OCI-LY1 (cell line): ENCODE measurements around the gene SLC24A3.

ENCODE experiments used
- H2AFZ ChIP-seq: fragments of 200-600 bp; sonication (generic), shearing (Covaris generic); 2 replicates; pipeline ENCODE4 v1.6.0; 2014; ENCODE audit warnings: antibody characterized with exemption, mild to moderate bottlenecking, low read length
- H3F3A ChIP-seq: fragments of 200-600 bp; sonication (generic), shearing (Covaris generic); 2 replicates; pipeline ENCODE4 v1.6.0; 2014; ENCODE audit warnings: mild to moderate bottlenecking, antibody characterized with exemption, low read length, moderate library complexity; ENCODE audit not compliant: insufficient read depth
- H3K27ac ChIP-seq: fragments of 200-600 bp; sonication (generic); 2 replicates; pipeline ENCODE4 v1.5.1; 2014; ENCODE audit warnings: low read length, mixed run types, mild to moderate bottlenecking, low read depth; ENCODE audit not compliant: poor library complexity, severe bottlenecking
- H3K27me3 ChIP-seq: fragments of 200-600 bp; sonication (generic); 2 replicates; pipeline ENCODE4 v1.6.0; 2014; ENCODE audit warnings: antibody characterized with exemption, mild to moderate bottlenecking, low read length, moderate library complexity; ENCODE audit not compliant: insufficient read depth
- H3K36me3 ChIP-seq: fragments of 200-600 bp; sonication (generic); 2 replicates; pipeline ENCODE4 v1.6.1; 2014; ENCODE audit warnings: mild to moderate bottlenecking, antibody characterized with exemption, low read length, moderate library complexity, mixed read lengths; ENCODE audit not compliant: insufficient read depth
- H3K4me1 ChIP-seq: fragments of 200-600 bp; sonication (generic); 2 replicates; pipeline ENCODE4 v1.5.1; 2014; ENCODE audit warnings: mild to moderate bottlenecking, low read length, moderate library complexity; ENCODE audit not compliant: insufficient read depth, severe bottlenecking
- H3K4me2 ChIP-seq: fragments of 200-600 bp; sonication (generic), shearing (Covaris generic); 2 replicates; pipeline ENCODE4 v1.6.1; 2014; ENCODE audit warnings: low read length
- H3K4me3 ChIP-seq: fragments of 200-600 bp; sonication (generic); 2 replicates; pipeline ENCODE4 v1.5.1; 2014; ENCODE audit warnings: low read length, low read depth, mild to moderate bottlenecking, mixed read lengths; ENCODE audit not compliant: poor library complexity, severe bottlenecking
- H3K79me2 ChIP-seq: fragments of 200-600 bp; shearing (Covaris generic); 2 replicates; pipeline ENCODE4 v1.6.1; 2016; ENCODE audit warnings: mixed run types, low read length, mixed read lengths; ENCODE audit not compliant: insufficient read depth
- H3K9ac ChIP-seq: fragments of 200-600 bp; sonication (generic), shearing (Covaris generic); 2 replicates; pipeline ENCODE4 v1.6.1; 2014; ENCODE audit warnings: mild to moderate bottlenecking, low read length, mixed read lengths
- H3K9me2 ChIP-seq: fragments of 200-600 bp; sonication (generic), shearing (Covaris generic); 2 replicates; pipeline ENCODE4 v1.6.1; 2014; ENCODE audit warnings: low read depth, mild to moderate bottlenecking, low read length, mixed read lengths
- H3K9me3 ChIP-seq: fragments of 200-600 bp; shearing (Covaris generic); 2 replicates; pipeline ENCODE4 v1.6.1; 2014; ENCODE audit warnings: low read length, mixed read lengths
- H4K20me1 ChIP-seq: fragments of 200-600 bp; sonication (generic), shearing (Covaris generic); 2 replicates; pipeline ENCODE4 v1.6.0; 2016; ENCODE audit warnings: mild to moderate bottlenecking, low read length; ENCODE audit not compliant: insufficient read depth
- CTCF ChIP-seq: fragments of 200-600 bp; sonication (generic), shearing (Covaris generic); IDR thresholded peaks from 2 replicates; pipeline ENCODE4 v1.5.1; 2017; ENCODE audit warnings: mild to moderate bottlenecking, antibody characterized with exemption, low read length, moderate library complexity, mixed read lengths
- EZH2 ChIP-seq: fragments of 200-600 bp; sonication (generic), shearing (Covaris generic); IDR thresholded peaks from 2 replicates; pipeline ENCODE4 v1.8.0; 2017; ENCODE audit warnings: borderline replicate concordance, mixed run types, mild to moderate bottlenecking, antibody characterized with exemption, low read length, moderate library complexity, mixed read lengths

SLC24A3 gene

GRCh38 chr20:19370076-19371075 is 157.9 kb downstream of the SLC24A3 start:
- no peaks in the 10 kb centered on the region for H3K36me3 ChIP-seq
- no peaks in the 10 kb centered on the region for H3K27me3 ChIP-seq
- H3K4me1 ChIP-seq = no peaks in the 10 kb centered on the region
- no peaks in the 10 kb centered on the region for H3F3A ChIP-seq
- H3K79me2 ChIP-seq = no peaks in the 10 kb centered on the region
- H3K9me2 ChIP-seq = no peaks in the 10 kb centered on the region
- no peak overlapping the region for H2AFZ ChIP-seq
- H4K20me1 ChIP-seq = no peaks in the 10 kb centered on the region
- no peak overlapping the region for H3K4me3 ChIP-seq
- no peak for TF ChIP-seq EZH2
- TF ChIP-seq CTCF = no peak
- H3K27ac ChIP-seq = no peak overlapping the region
- no peak overlapping the region for H3K9ac ChIP-seq
- H3K4me2 ChIP-seq = no peak overlapping the region
- no peaks in the 10 kb centered on the region for H3K9me3 ChIP-seq

GRCh38 chr20:19371112-19371511 is 158.7 kb downstream of the SLC24A3 start:
- Histone ChIP-seq H2AFZ (no peak overlapping the region), H3K36me3 (no peaks in the 10 kb centered on the region), H3K9me3 (no peaks in the 10 kb centered on the region), H3K4me2 (no peak overlapping the region), H3K4me3 (no peak overlapping the region), H3K4me1 (no peaks in the 10 kb centered on the region), H3F3A (no peaks in the 10 kb centered on the region), H3K9ac (no peak overlapping the region), H3K79me2 (no peaks in the 10 kb centered on the region), H3K27me3 (no peaks in the 10 kb centered on the region), H4K20me1 (no peaks in the 10 kb centered on the region), H3K9me2 (no peaks in the 10 kb centered on the region), H3K27ac (no peak overlapping the region)
- no peak for TF ChIP-seq EZH2
- no peak for TF ChIP-seq CTCF

GRCh38 chr20:19374216-19374615 is 161.8 kb downstream of the SLC24A3 start:
- no peaks in the 10 kb centered on the region for H3K9me2 ChIP-seq
- H3K27ac ChIP-seq = no peak overlapping the region
- no peak overlapping the region for H3K9ac ChIP-seq
- H3K4me1 ChIP-seq = no peaks in the 10 kb centered on the region
- no peaks in the 10 kb centered on the region for H3K9me3 ChIP-seq
- no peaks in the 10 kb centered on the region for H3F3A ChIP-seq
- H4K20me1 ChIP-seq = no peaks in the 10 kb centered on the region
- H3K4me2 ChIP-seq = no peak overlapping the region
- no peaks in the 10 kb centered on the region for H3K79me2 ChIP-seq
- H2AFZ ChIP-seq = no peak overlapping the region
- no peaks in the 10 kb centered on the region for H3K36me3 ChIP-seq
- no peak for TF ChIP-seq EZH2
- no peak for TF ChIP-seq CTCF
- H3K4me3 ChIP-seq = no peak overlapping the region
- H3K27me3 ChIP-seq = no peaks in the 10 kb centered on the region
